Stimulated activated naive CD4-positive, alpha-beta T cell treated with Interleukin-2 at 50 U/mL for 16 hours (primary cell): ENCODE measurements around the gene GPR65.

Experiments
- DNase-seq: peaks from one replicate; lab custom pipeline; 2025; lab: John Stamatoyannopoulos, UW

Gene GPR65

GRCh38 chr14:88040146-88040545, 35.2 kb downstream of the GPR65 start:
- no peak for DNase-seq

- no peak for DNase-seq
Observed at GRCh38 chr14:88043529-88044443, 38.9 kb downstream of the GPR65 start.

GRCh38 chr14:88044444-88044758, 39.5 kb downstream of the GPR65 start:
- no peak for DNase-seq

GRCh38 chr14:88044776-88045446, 40.0 kb downstream of the GPR65 start:
- no peak for DNase-seq

- DNase-seq = no peak
Observed at GRCh38 chr14:88045705-88046104, 40.8 kb downstream of the GPR65 start.

GRCh38 chr14:88048351-88048750, 43.4 kb downstream of the GPR65 start:
- no peak for DNase-seq

- no peak for DNase-seq
Observed at GRCh38 chr14:88049266-88049665, 44.3 kb downstream of the GPR65 start.

- no peak for DNase-seq
Observed at GRCh38 chr14:88049936-88050335, 45.0 kb downstream of the GPR65 start.

GRCh38 chr14:88060576-88060975, 55.6 kb downstream of the GPR65 start:
- DNase-seq = no peak

- no peak for DNase-seq
Observed at GRCh38 chr14:88063811-88064210, 58.9 kb downstream of the GPR65 start.
